SK-N-SH (cell line): Measurements from ENCODE around the gene DNAJC4. TPM values are rescaled to one million over a fixed set of nuclear protein-coding genes. Genes with fewer than 3 reads are reported as not detected.

Experiments used
- CTCF ChIA-PET: fragments of 300-600, 350-600 bp; formaldehyde crosslinking; extraction: SDS; loops from one replicate; lab custom pipeline; 2021; lab: Yijun Ruan, JAX
- POLR2A ChIA-PET: fragments of 350-600 bp; sonication (Branson Sonifier 250); formaldehyde crosslinking; extraction: SDS; loops from one replicate; lab custom pipeline; 2020; ENCODE audit warnings: antibody characterized with exemption, inconsistent platforms; lab: Yijun Ruan, JAX
- DNase-seq: peaks from one replicate; pipeline ENCODE4 v3.0.0; 2012
- H2AFZ ChIP-seq: fragments of 200-600 bp; sonication (generic); 2 replicates; pipeline ENCODE4 v1.8.1; 2016; ENCODE audit warnings: antibody characterized with exemption, mild to moderate bottlenecking, low read depth
- H3F3A ChIP-seq: fragments of 200-600 bp; sonication (generic); replicated peaks from 2 replicates; pipeline ENCODE3; 2016; ENCODE audit warnings: antibody characterized with exemption, mild to moderate bottlenecking; ENCODE audit not compliant: insufficient read depth
- H3K27ac ChIP-seq, 2 experiments: fragments of 200-500 bp in 1 of 2; fragments of 200-600 bp in 1 of 2; sonication (Bioruptor generic) in 1 of 2; sonication (generic), shearing (Covaris generic) in 1 of 2; 2 replicates each; pipeline versions ENCODE4 v1.5.1 to v1.6.1; 2014 to 2016; ENCODE audit warnings: low read depth in 2 of 2, inconsistent platforms in 1 of 2, low read length in 1 of 2, mild to moderate bottlenecking in 1 of 2, mixed read lengths in 1 of 2
- H3K27me3 ChIP-seq: fragments of 200-600 bp; sonication (generic), shearing (Covaris generic); 2 replicates; pipeline ENCODE4 v1.6.1; 2016; ENCODE audit warnings: mixed run types; ENCODE audit not compliant: insufficient read depth
- H3K36me3 ChIP-seq, 2 experiments: fragments of 200-500 bp in 1 of 2; fragments of 200-600 bp in 1 of 2; sonication (Bioruptor generic) in 1 of 2; sonication (generic) in 1 of 2; replicated peaks in 1 of 2; 2 replicates each; pipeline versions ENCODE3 to v1.5.1; 2014 to 2016; ENCODE audit warnings: low read length in 1 of 2, mild to moderate bottlenecking in 1 of 2; ENCODE audit not compliant: insufficient read depth in 2 of 2, control insufficient read depth in 1 of 2
- H3K4me1 ChIP-seq, 2 experiments: fragments of 200-500 bp in 1 of 2; fragments of 200-600 bp in 1 of 2; sonication (Bioruptor generic) in 1 of 2; sonication (generic), shearing (Covaris generic) in 1 of 2; 2 replicates each; pipeline versions ENCODE4 v1.5.1 to v1.6.1; 2014 to 2016; ENCODE audit warnings: low read depth in 1 of 2, low read length in 1 of 2, mixed run types in 1 of 2; ENCODE audit not compliant: insufficient read depth in 2 of 2, control insufficient read depth in 1 of 2
- H3K4me2 ChIP-seq: fragments of 200-600 bp; sonication (generic), shearing (Covaris generic); 2 replicates; pipeline ENCODE4 v1.6.1; 2017; ENCODE audit warnings: mixed run types
- H3K4me3 ChIP-seq, 2 experiments: fragments of 200-500 bp in 1 of 2; fragments of 200-600 bp in 1 of 2; sonication (Bioruptor generic) in 1 of 2; sonication (generic), shearing (Covaris generic) in 1 of 2; 2 replicates each; pipeline versions ENCODE4 v1.5.1 to v1.8.1; 2014 to 2016; ENCODE audit warnings: low read depth in 2 of 2, inconsistent platforms in 1 of 2, low read length in 1 of 2, mild to moderate bottlenecking in 1 of 2, mixed read lengths in 1 of 2, moderate library complexity in 1 of 2
- H3K79me2 ChIP-seq: fragments of 200-600 bp; sonication (generic); 2 replicates; pipeline ENCODE4 v1.8.1; 2017; ENCODE audit warnings: mild to moderate bottlenecking; ENCODE audit not compliant: insufficient read depth
- H3K9ac ChIP-seq: fragments of 200-600 bp; sonication (generic); 2 replicates; pipeline ENCODE4 v1.6.1; 2017; ENCODE audit warnings: mixed run types
- H3K9me2 ChIP-seq: fragments of 200-600 bp; sonication (generic); 2 replicates; pipeline ENCODE4 v1.6.1; 2017; ENCODE audit warnings: mixed run types
- H3K9me3 ChIP-seq: fragments of 200-600 bp; sonication (generic); 2 replicates; pipeline ENCODE4 v1.6.1; 2017; ENCODE audit warnings: mixed run types, mild to moderate bottlenecking, moderate library complexity
- H4K20me1 ChIP-seq: fragments of 200-600 bp; sonication (generic); 2 replicates; pipeline ENCODE4 v1.6.1; 2017; ENCODE audit warnings: mild to moderate bottlenecking, mixed run types; ENCODE audit not compliant: insufficient read depth
- CHD2 ChIP-seq: fragments of 150-350 bp; IDR thresholded peaks from 2 replicates; pipeline ENCODE4 v1.6.1; 2018; ENCODE audit warnings: low read length; ENCODE audit not compliant: partially characterized antibody
- CTCF ChIP-seq: fragments of 200-600 bp; sonication (generic); IDR thresholded peaks from 2 replicates; pipeline ENCODE4 v1.6.1; 2017; ENCODE audit warnings: antibody characterized with exemption, mild to moderate bottlenecking, moderate library complexity
- MXI1 ChIP-seq: IDR thresholded peaks from 2 replicates; pipeline ENCODE4 v1.6.1; 2012; ENCODE audit warnings: mild to moderate bottlenecking, low read depth, low read length, improper control_type of control experiment
- NFIC ChIP-seq: IDR thresholded peaks from 2 replicates; pipeline ENCODE4 v1.4.0; 2012; ENCODE audit warnings: borderline replicate concordance
- POLR2AphosphoS5 ChIP-seq: IDR thresholded peaks from 2 replicates; pipeline ENCODE4 v1.6.1; 2012; ENCODE audit warnings: low read depth, low read length
- RAD21 ChIP-seq: IDR thresholded peaks from 2 replicates; pipeline ENCODE4 v1.6.1; 2012; ENCODE audit warnings: mild to moderate bottlenecking, low read length
- RCOR1 ChIP-seq: fragments of 150-350 bp; IDR thresholded peaks from 2 replicates; pipeline ENCODE4 v1.6.1; 2017; ENCODE audit warnings: antibody characterized with exemption, low read length
- RFX5 ChIP-seq: IDR thresholded peaks from 2 replicates; pipeline ENCODE4 v1.6.1; 2012; ENCODE audit warnings: mild to moderate bottlenecking, improper control_type of control experiment, low read length
- RXRA ChIP-seq: IDR thresholded peaks from 2 replicates; pipeline ENCODE4 v1.4.0; 2012; ENCODE audit warnings: low read depth, mild to moderate bottlenecking, borderline replicate concordance
- SIN3A ChIP-seq: IDR thresholded peaks from 2 replicates; pipeline ENCODE4 v1.6.1; 2012; ENCODE audit warnings: low read depth, mild to moderate bottlenecking, low read length, moderate library complexity, borderline replicate concordance
- SMC3 ChIP-seq: IDR thresholded peaks from 2 replicates; pipeline ENCODE4 v1.6.1; 2012; ENCODE audit warnings: low read depth, low read length, improper control_type of control experiment
- TCF12 ChIP-seq: IDR thresholded peaks from 2 replicates; pipeline ENCODE4 v1.4.0; 2012
- USF1 ChIP-seq: IDR thresholded peaks from 2 replicates; pipeline ENCODE4 v1.4.0; 2012; ENCODE audit warnings: low read depth, borderline replicate concordance
- USF2 ChIP-seq: fragments of 150-350 bp; IDR thresholded peaks from 2 replicates; pipeline ENCODE4 v1.6.1; 2017; ENCODE audit warnings: antibody characterized with exemption, low read length, low read depth, borderline replicate concordance
- WGBS: methylation state at CpG from one replicate; pipeline ENCODE4 v1.1.6; 2017; ENCODE audit warnings: low lambda C conversion rate; 5-methylcytosine and 5-hydroxymethylcytosine counted together
- polyA plus RNA-seq, 3 experiments: library from polyadenylated mRNA; depleted of rRNA; stranded (reverse); fragments of >200 nt; gene quantifications; 2 replicates each; pipeline ENCODE4 v1.2.3, GENCODE V29; 2012

DNAJC4 gene
- polyA plus RNA-seq, 1 of the 3 experiments (the other 2 are of a cell fraction), result 52.1 TPM

GRCh38 chr11:64204464-64204989 lies 25.8 kb upstream of the DNAJC4 start:
- Histone ChIP-seq H3K27ac (peak overlapping the region in 1 of 2 experiments; percentile 6; a peak in 1 of 4 replicates), H3K4me2 (no peak overlapping the region), H3K27me3 (no peaks in the 10 kb centered on the region), H3F3A (peaks cover 30% of the 10 kb centered on the region), H3K9ac (no peak overlapping the region), H3K4me1 (peaks cover 4 to 27% of the 10 kb centered on the region in 2 experiments; a peak in 3 of 4 replicates), H4K20me1 (peaks cover 9% of the 10 kb centered on the region), H3K9me2 (no peaks in the 10 kb centered on the region), H3K36me3 (peaks cover 39 to 47% of the 10 kb centered on the region in 2 experiments), H3K4me3 (no peak overlapping the region), H3K79me2 (no peaks in the 10 kb centered on the region; the same call in 1 of the 2 replicates), H2AFZ (no peak overlapping the region), H3K9me3 (no peaks in the 10 kb centered on the region)
- no peak for TF ChIP-seq RFX5
- TF ChIP-seq CHD2, result peak; percentile 19
- TF ChIP-seq CTCF, result peak; percentile 85
- TF ChIP-seq USF2, result no peak
- TF ChIP-seq TCF12, result peak; percentile 33; the same call in 1 of the 2 replicates
- TF ChIP-seq SMC3, result peak; percentile 72
- TF ChIP-seq MXI1, result no peak
- TF ChIP-seq POLR2AphosphoS5, result peak; percentile 66; the same call in 1 of the 2 replicates
- TF ChIP-seq NFIC, result peak; percentile 96
- TF ChIP-seq RAD21, result peak; percentile 84
- peak; percentile 79; the same call in 1 of the 2 replicates for TF ChIP-seq SIN3A
- TF ChIP-seq RXRA, result no peak
- 0 out of 2 replicates have a peak, but pooled peaks have one; percentile 18 for TF ChIP-seq RCOR1
- no peak for TF ChIP-seq USF1
- peak; percentile 89 for DNase-seq
- WGBS, result 44% methylated on average over 7 of the region's 7 CpGs
- CTCF ChIA-PET, result interaction anchor here (0.6 to 5.3 kb wide), 21 partner anchors 9 to 98 kb away, joined by 3 to 52 read pairs (median 6); partner anchors contain the start of genes CATSPERZ, NUDT22, PLCB3 and STIP1
- POLR2A ChIA-PET, result interaction anchor here (0.6 to 2.0 kb wide), 7 partner anchors 8 to 100 kb away, joined by 3 to 5 read pairs (median 4); partner anchors contain the start of gene NUDT22
